GM15510 (cell line): ENCODE measurements around the gene FHIT.

Experiments used
- POLR2A ChIP-seq: IDR thresholded peaks from 3 replicates; pipeline ENCODE4 v1.6.1; 2011; ENCODE audit warnings: borderline replicate concordance; ENCODE audit not compliant: insufficient read length; ENCODE audit errors: extremely low read depth

Gene FHIT

DNA sequence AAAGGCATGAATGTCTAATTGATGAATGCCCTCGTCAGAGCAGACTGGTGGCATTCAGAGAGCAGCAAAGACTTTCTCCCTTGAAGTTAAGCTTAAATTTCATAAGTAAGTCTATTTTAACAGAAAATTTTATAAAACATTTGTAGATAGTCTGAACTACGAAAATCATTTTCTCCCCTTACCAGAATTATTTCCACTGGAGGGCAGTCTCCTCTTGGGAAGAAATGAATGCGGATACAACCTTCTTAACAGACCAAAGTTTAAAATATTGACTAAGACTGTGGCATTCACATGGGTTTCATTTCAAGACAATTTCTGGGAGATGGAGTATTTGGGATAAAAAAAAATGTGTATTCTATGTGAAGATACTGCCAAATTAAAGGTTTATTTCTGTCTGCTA is 669.0 kb downstream of the FHIT start:
- TF ChIP-seq POLR2A = no peak

GRCh38 chr3:60580809-60581208 is 670.4 kb downstream of the FHIT start:
- no peak for TF ChIP-seq POLR2A

- no peak for TF ChIP-seq POLR2A
These were observed 671.5 kb downstream of the FHIT start for GRCh38 chr3:60579734-60580133.

- TF ChIP-seq POLR2A = no peak
These were observed 672.3 kb downstream of the FHIT start for GRCh38 chr3:60578936-60579335.

- no peak for TF ChIP-seq POLR2A
These were observed 673.7 kb downstream of the FHIT start for GRCh38 chr3:60577601-60578000.

DNA sequence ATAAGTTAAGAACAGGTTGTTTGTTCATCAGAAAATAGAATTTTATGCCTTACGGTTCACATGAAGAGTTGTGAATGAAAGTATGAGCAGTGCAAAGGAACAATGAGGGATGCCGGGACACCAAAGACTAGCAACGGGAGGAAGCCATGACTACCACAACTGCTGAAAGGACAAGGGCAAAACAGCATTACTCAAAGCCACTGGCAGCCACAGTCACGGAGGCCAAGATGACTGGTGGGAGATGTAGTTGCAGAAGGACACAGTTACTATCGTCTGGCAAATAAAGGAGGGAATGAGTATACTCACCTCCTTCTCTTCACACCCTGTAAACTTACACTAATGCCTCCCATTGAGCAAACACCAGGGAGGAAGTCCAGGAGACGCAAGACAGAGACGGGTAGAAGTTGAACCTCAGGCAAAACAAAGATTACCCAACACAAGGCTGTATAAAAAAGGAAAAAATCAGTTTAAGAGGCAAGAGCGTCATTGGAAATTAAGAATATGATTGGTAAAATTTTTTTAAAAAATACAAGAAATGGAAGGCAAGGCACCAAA is 675.5 kb downstream of the FHIT start:
- no peak for TF ChIP-seq POLR2A

DNA sequence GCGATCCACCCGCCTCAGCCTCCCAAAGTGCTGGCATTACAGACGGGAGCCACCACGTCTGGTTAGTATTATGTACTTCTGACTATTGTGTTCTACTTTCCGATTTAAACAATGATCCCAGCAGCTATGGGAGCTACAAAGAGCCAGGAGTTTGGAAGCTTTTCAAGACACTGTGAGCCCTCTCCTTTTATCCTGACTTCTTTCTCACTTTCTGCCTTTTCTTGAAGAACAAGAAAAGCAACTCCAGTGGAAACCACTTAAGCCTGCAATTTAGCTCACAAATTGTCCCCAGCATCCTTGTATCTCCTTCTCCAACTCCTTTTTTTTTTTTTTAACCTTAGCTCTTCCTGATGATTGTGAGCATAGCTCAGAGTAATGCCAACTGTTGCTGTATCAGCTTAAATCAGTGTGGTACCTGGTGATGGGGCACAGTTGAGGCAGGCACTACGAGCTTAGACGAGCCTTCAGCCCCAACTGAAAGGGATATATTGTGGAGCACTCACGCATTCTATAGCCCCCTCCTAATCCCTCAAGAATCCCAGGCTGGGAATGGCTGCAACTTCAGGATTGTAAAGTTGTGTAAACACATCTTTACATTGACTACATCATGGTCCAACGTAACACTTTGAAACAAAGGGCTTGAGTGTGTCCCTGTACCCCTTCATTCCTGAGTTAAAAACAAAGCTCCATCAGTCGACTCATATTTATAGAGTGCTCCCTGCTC is 677.0 kb downstream of the FHIT start:
- no peak for TF ChIP-seq POLR2A

- TF ChIP-seq POLR2A = no peak
These were observed 677.8 kb downstream of the FHIT start for GRCh38 chr3:60573494-60573893.

- no peak for TF ChIP-seq POLR2A
These were observed 679.7 kb downstream of the FHIT start for GRCh38 chr3:60571511-60571910.

DNA sequence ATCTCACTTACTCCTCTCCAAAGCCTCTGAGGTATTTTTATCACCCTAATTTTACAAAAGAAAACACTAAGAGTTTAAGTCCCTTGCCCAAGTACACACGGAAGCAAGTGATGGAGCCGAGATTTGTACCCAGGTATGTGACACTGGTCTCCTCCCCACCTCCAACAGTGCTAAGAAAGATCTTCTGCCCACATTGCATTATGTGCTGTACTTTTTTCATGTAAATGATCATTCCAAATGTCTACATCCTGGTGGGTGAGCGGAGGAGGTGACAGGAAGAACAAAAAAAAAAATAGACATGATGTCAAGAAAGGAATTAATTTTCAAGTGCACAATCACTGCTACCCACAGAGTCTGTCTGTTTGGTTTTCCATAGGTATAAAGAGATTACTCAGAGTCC is 694.1 kb downstream of the FHIT start:
- TF ChIP-seq POLR2A = no peak

DNA sequence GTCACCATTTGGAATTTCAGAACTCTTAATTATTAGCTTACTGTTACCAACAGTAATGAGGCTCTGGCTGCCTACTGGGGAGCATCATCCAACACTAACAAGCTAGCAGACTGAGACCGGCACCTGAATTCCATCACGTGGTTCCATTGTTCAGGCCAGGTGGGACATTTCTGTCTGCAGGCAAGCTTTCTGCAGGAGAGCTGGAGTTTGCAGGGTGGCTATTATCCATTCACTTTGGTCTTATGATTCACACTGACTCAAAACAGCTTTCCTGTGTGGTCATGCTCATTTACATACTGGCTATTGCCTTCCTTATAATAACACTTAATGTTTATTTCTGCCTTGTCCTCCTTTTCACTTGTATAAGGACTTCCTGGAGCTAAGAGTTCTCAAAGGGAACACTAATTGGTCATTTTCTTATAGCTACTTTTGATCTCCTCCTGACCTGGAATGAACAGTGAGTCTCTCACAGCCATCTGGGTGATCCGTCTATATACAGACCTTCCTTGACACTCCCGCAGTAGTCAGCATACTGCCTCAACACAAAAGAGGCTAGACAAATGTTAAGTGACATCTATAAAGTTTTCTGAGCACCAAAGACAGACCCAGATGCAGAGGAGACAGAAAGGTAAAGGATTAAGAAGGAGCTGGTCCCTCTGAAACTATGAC is 695.4 kb downstream of the FHIT start:
- TF ChIP-seq POLR2A = no peak

DNA sequence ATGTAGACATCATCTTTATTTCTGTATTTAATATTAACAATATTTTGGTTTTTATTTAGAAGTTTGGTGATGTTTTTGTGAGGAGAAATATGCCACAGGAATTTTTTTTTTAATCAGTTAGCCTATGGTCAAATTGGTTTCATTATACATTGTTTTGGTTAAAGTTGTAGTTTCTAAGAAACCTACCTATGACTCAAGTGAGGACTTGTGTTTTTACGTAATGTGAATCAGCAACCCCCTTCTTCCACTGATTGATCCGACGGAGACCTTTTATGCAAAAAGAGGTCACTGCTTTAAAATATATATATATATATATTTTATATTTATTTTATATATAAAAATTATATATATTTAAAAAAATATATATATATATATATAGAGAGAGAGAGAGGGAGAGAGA is 698.1 kb downstream of the FHIT start:
- TF ChIP-seq POLR2A = no peak

DNA sequence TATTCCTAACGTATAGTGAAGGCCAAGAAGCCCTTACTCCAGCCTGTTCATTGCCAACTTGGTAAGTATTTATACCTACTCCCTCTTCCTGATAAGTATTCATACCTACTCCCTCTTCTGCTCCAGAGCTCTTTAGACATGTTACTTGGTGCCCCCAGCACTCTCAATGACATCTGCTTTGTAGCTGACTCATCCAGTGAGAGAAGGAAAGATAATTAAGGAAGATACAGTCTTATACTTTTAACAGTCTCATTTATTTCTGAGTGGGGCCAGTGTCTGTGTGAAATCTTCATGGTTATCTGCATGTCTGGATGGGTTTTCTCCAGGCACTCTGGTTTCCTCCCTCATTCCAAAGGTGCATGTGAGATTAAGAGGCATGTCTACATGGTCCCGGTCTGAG is 698.7 kb downstream of the FHIT start:
- TF ChIP-seq POLR2A = no peak

DNA sequence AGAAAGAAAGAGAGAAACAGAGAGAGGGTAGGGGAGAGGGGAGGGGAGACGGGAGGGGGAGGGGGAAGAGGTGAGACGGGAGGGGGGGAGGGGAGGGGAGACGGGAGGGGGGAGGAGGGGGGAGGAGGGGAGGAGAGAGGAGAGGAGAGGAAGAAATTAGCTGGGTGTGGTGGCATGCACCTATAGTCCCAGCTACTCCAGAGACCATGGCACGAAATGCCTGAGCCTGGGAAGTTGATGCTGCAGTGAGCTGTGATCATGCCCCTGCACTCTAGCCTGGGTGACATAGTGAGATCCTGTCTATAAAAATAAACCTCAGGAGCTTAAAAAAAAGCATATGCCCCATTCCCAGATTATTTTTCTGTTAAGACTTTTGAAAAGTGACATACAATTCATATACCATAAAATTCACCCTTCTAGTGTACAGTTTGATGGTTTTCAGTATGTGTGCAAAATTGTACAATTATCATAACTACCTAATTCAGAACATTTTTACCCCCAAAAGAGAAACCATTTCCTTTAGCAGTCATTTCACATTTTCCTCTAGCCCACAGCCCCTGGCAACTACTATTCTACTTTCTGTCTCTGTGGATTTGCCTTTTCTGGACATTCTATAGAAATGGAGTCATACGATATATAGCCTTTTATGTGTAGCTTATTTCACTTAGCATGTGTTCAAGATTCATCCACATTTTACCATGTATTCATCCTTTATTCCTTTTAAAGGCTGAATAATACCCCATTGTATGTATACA is 699.6 kb downstream of the FHIT start:
- TF ChIP-seq POLR2A = no peak

DNA sequence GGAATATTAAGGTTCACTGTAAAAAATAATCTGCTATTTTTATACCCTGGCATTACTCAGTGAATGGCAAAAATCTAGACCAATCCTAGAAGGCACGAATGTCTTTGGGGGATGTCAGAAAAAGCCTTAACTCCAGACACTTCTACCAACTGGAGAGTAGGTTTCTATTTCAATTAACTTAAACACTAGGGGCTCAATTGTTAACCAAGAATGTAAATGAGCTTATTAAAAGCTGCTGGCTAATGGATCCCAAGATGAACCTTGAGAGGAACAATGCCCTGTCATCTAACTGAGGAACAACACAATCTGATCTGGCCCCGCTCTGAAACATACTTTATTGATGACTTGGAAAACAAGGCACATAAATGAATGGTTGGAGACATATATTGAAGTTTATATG is 701.4 kb downstream of the FHIT start:
- TF ChIP-seq POLR2A = no peak
